ENCODE measurements around the gene MUC5B. TPM values are rescaled to one million over a fixed set of nuclear protein-coding genes. Genes with fewer than 3 reads are reported as not detected.

Gene MUC5B
- total RNA-seq, 1 donor from 2014 or later, result not detected

GRCh38 chr11:1278766-1279673, 56.2 kb downstream of the MUC5B start:
- intact Hi-C loops (cut with micrococcal nuclease), result no loop called here

GRCh38 chr11:1279674-1280055, 56.8 kb downstream of the MUC5B start:
- intact Hi-C loops (cut with micrococcal nuclease), result no loop called here

GRCh38 chr11:1280116-1281035, 57.5 kb downstream of the MUC5B start:
- intact Hi-C loops (cut with micrococcal nuclease), result no loop called here

- intact Hi-C loops (cut with micrococcal nuclease), result no loop called here
Observed at GRCh38 chr11:1281326-1281973, 58.6 kb downstream of the MUC5B start.

GRCh38 chr11:1281974-1282365, 59.1 kb downstream of the MUC5B start:
- intact Hi-C loops (cut with micrococcal nuclease), result no loop called here

- intact Hi-C loops (cut with micrococcal nuclease), result no loop called here
Observed at GRCh38 chr11:1283091-1283511, 60.2 kb downstream of the MUC5B start.

GRCh38 chr11:1283906-1284305, 61.0 kb downstream of the MUC5B start:
- intact Hi-C loops (cut with micrococcal nuclease), result no loop called here

GRCh38 chr11:1285316-1285744, 62.5 kb downstream of the MUC5B start:
- intact Hi-C loops (cut with micrococcal nuclease), result no loop called here

- intact Hi-C loops (cut with micrococcal nuclease), result no loop called here
Observed at GRCh38 chr11:1285876-1286275, 63.0 kb downstream of the MUC5B start.

GRCh38 chr11:1287928-1288327, 65.1 kb downstream of the MUC5B start:
- intact Hi-C loops (cut with micrococcal nuclease), result no loop called here

- intact Hi-C loops (cut with micrococcal nuclease), result no loop called here
Observed at GRCh38 chr11:1288426-1289151, 65.7 kb downstream of the MUC5B start.

GRCh38 chr11:1289211-1289935, 66.5 kb downstream of the MUC5B start:
- intact Hi-C loops (cut with micrococcal nuclease), result no loop called here

GRCh38 chr11:1290052-1291040, 67.5 kb downstream of the MUC5B start:
- intact Hi-C loops (cut with micrococcal nuclease), result no loop called here

GRCh38 chr11:1291295-1292017, 68.6 kb downstream of the MUC5B start:
- intact Hi-C loops (cut with micrococcal nuclease), result no loop called here

GRCh38 chr11:1292018-1292643, 69.3 kb downstream of the MUC5B start:
- intact Hi-C loops (cut with micrococcal nuclease), result no loop called here

GRCh38 chr11:1292644-1293618, 70.1 kb downstream of the MUC5B start:
- intact Hi-C loops (cut with micrococcal nuclease), result no loop called here

- intact Hi-C loops (cut with micrococcal nuclease), result no loop called here
Observed at GRCh38 chr11:1293619-1294015, 70.8 kb downstream of the MUC5B start.

Measured in T-helper 2 cell treated with Interferon-gamma antibody and Interleukin-4, amounts not matched to agents 100 ng/mL and 5 ng/mL, for 36 hours (primary cell).